H1 (cell line): ENCODE results near the gene ACTR6. TPM values are rescaled to one million over a fixed set of nuclear protein-coding genes. Genes with fewer than 3 reads are reported as not detected.

Source experiments
- CTCF ChIA-PET: fragments of 300-600 bp; sonication (Branson Sonifier 250); formaldehyde crosslinking; loops from one replicate; lab custom pipeline; 2021; ENCODE audit not compliant: partially characterized antibody; lab: Charles Lee
- POLR2A ChIA-PET: fragments of 300-600 bp; sonication (Branson Sonifier 250); formaldehyde crosslinking; loops from one replicate; lab custom pipeline; 2021; ENCODE audit warnings: inconsistent platforms; ENCODE audit not compliant: partially characterized antibody; lab: Charles Lee
- DNase-seq, 2 experiments: peaks; one replicate each; pipeline versions ENCODE4 v3.0.0 to v3.0.0-alpha.2; 2010 to 2022; ENCODE audit warnings: low spot score in 2 of 2, low read depth in 1 of 2, mixed read lengths in 1 of 2
- FAIRE-seq: peaks from 2 replicates; lab custom pipeline; 2011; peaks lifted over from hg19 to GRCh38; lab: Jason Lieb, UNC
- H2AFZ ChIP-seq: 2 replicates; pipeline ENCODE4 v1.8.1; 2012; ENCODE audit warnings: low read length, inconsistent platforms
- H2AK5ac ChIP-seq: 2 replicates; pipeline ENCODE4 v1.6.1; 2013; ENCODE audit warnings: low read depth, low read length
- H2BK120ac ChIP-seq: replicated peaks from 2 replicates; pipeline ENCODE3; 2013; ENCODE audit warnings: low read depth, low read length, inconsistent platforms
- H2BK12ac ChIP-seq: 2 replicates; pipeline ENCODE4 v1.6.1; 2013; ENCODE audit warnings: low read depth, low read length
- H2BK15ac ChIP-seq: 2 replicates; pipeline ENCODE4 v1.6.1; 2013; ENCODE audit warnings: low read length
- H2BK20ac ChIP-seq: 2 replicates; pipeline ENCODE4 v1.6.1; 2013; ENCODE audit warnings: low read length
- H2BK5ac ChIP-seq: 2 replicates; pipeline ENCODE4 v1.6.1; 2013; ENCODE audit warnings: low read depth, low read length
- H3K14ac ChIP-seq: 2 replicates; pipeline ENCODE4 v1.6.1; 2013; ENCODE audit warnings: inconsistent platforms; ENCODE audit not compliant: insufficient read length
- H3K18ac ChIP-seq: 2 replicates; pipeline ENCODE4 v1.6.1; 2013; ENCODE audit warnings: low read length; ENCODE audit errors: extremely low read depth
- H3K23ac ChIP-seq: 2 replicates; pipeline ENCODE4 v1.6.1; 2013; ENCODE audit warnings: inconsistent platforms; ENCODE audit not compliant: insufficient read length
- H3K23me2 ChIP-seq: 2 replicates; pipeline ENCODE4 v1.6.1; 2013; ENCODE audit warnings: low read depth, low read length
- H3K27ac ChIP-seq: 2 replicates; pipeline ENCODE4 v1.6.1; 2011; ENCODE audit warnings: low read depth, low read length, inconsistent platforms
- H3K27me3 ChIP-seq, 4 experiments: replicated peaks in 1 of 4; 1 replicate in 1 of 4; 2 replicates in 3 of 4; pipeline versions ENCODE4 v1.6.1 to v1.8.1; 2011 to 2013; ENCODE audit warnings: low read length in 3 of 4, mild to moderate bottlenecking in 3 of 4, inconsistent platforms in 2 of 4, mixed read lengths in 2 of 4, moderate library complexity in 1 of 4; ENCODE audit not compliant: control insufficient read depth in 3 of 4, insufficient read depth in 3 of 4; ENCODE audit errors: extremely low read depth in 1 of 4
- H3K36me3 ChIP-seq, 4 experiments: 2 replicates each; pipeline versions ENCODE4 v1.6.1 to v1.8.1; 2011 to 2013; ENCODE audit warnings: mild to moderate bottlenecking in 4 of 4, low read length in 3 of 4, moderate library complexity in 2 of 4, control low read depth in 1 of 4, inconsistent platforms in 1 of 4; ENCODE audit not compliant: insufficient read depth in 4 of 4, control insufficient read depth in 2 of 4
- H3K4ac ChIP-seq: replicated peaks from 2 replicates; pipeline ENCODE3; 2013; ENCODE audit warnings: low read length, low read depth, mixed read lengths, inconsistent platforms; ENCODE audit not compliant: insufficient read length
- H3K4me1 ChIP-seq, 4 experiments: replicated peaks in 1 of 4; 1 replicate in 1 of 4; 2 replicates in 3 of 4; pipeline versions ENCODE4 v1.6.1 to v1.8.1; 2011 to 2013; ENCODE audit warnings: low read length in 3 of 4, inconsistent platforms in 2 of 4, mixed read lengths in 1 of 4; ENCODE audit not compliant: insufficient read depth in 4 of 4, control insufficient read depth in 3 of 4
- H3K4me2 ChIP-seq, 2 experiments: 2 replicates each; pipeline versions ENCODE4 v1.6.1 to v1.8.1; 2011 to 2013; ENCODE audit warnings: low read depth in 2 of 2, low read length in 2 of 2, control low read depth in 1 of 2, inconsistent platforms in 1 of 2, mild to moderate bottlenecking in 1 of 2; ENCODE audit not compliant: insufficient read depth in 1 of 2
- H3K4me3 ChIP-seq, 4 experiments: fragments of 200-600, 300-600 bp in 1 of 4; sonication (generic), shearing (Covaris generic), sonication (Bioruptor Twin) in 1 of 4; 2 replicates each; pipeline versions ENCODE4 v1.5.1 to v1.8.1; 2011 to 2016; ENCODE audit warnings: low read length in 4 of 4, low read depth in 3 of 4, control low read depth in 2 of 4, inconsistent platforms in 2 of 4, mild to moderate bottlenecking in 2 of 4, mixed read lengths in 1 of 4, moderate library complexity in 1 of 4; ENCODE audit not compliant: insufficient read depth in 2 of 4; ENCODE audit errors: extremely low read depth in 1 of 4
- H3K56ac ChIP-seq: replicated peaks from 2 replicates; pipeline ENCODE3; 2013; ENCODE audit warnings: low read depth, mild to moderate bottlenecking, mixed read lengths, low read length, inconsistent platforms; ENCODE audit not compliant: insufficient read length
- H3K79me1 ChIP-seq: 2 replicates; pipeline ENCODE4 v1.6.1; 2013; ENCODE audit warnings: low read depth, low read length, control low read depth
- H3K79me2 ChIP-seq, 2 experiments: 2 replicates each; pipeline versions ENCODE4 v1.6.1 to v1.8.1; 2012 to 2013; ENCODE audit warnings: low read length in 2 of 2, mild to moderate bottlenecking in 2 of 2, inconsistent platforms in 1 of 2; ENCODE audit not compliant: insufficient read depth in 2 of 2, control insufficient read depth in 1 of 2
- H3K9ac ChIP-seq, 4 experiments: replicated peaks in 1 of 4; 1 replicate in 1 of 4; 2 replicates in 3 of 4; pipeline versions ENCODE4 v1.6.1 to v1.8.1; 2011 to 2013; ENCODE audit warnings: low read depth in 3 of 4, low read length in 3 of 4, control low read depth in 2 of 4, mild to moderate bottlenecking in 2 of 4, moderate library complexity in 2 of 4, inconsistent platforms in 1 of 4; ENCODE audit errors: extremely low read depth in 1 of 4
- H3K9me3 ChIP-seq, 2 experiments: 2 replicates each; pipeline versions ENCODE4 v1.6.1 to v1.8.1; 2012 to 2013; ENCODE audit warnings: mild to moderate bottlenecking in 2 of 2, moderate library complexity in 2 of 2, control low read depth in 1 of 2, inconsistent platforms in 1 of 2, low read depth in 1 of 2, low read length in 1 of 2, mixed read lengths in 1 of 2; ENCODE audit not compliant: insufficient read depth in 2 of 2
- H4K20me1 ChIP-seq, 2 experiments: replicated peaks in 1 of 2; 2 replicates each; pipeline versions ENCODE3 to v1.8.1; 2011 to 2013; ENCODE audit warnings: inconsistent platforms in 2 of 2, low read length in 2 of 2, mild to moderate bottlenecking in 1 of 2; ENCODE audit not compliant: insufficient read depth in 2 of 2, control insufficient read depth in 1 of 2
- H4K5ac ChIP-seq: 2 replicates; pipeline ENCODE4 v1.6.1; 2013; ENCODE audit warnings: low read length, low read depth, mixed read lengths, inconsistent platforms; ENCODE audit not compliant: insufficient read length
- H4K8ac ChIP-seq: 2 replicates; pipeline ENCODE4 v1.8.0; 2013; ENCODE audit warnings: mild to moderate bottlenecking, moderate library complexity, low read length, inconsistent platforms; ENCODE audit not compliant: insufficient read depth; ENCODE audit errors: extremely low read depth
- H4K91ac ChIP-seq: replicated peaks from 2 replicates; pipeline ENCODE3; 2013; ENCODE audit warnings: low read length, mixed read lengths, inconsistent platforms; ENCODE audit not compliant: insufficient read length
- ASH2L ChIP-seq: fragments of 200-600, 300-600 bp; sonication (generic); IDR thresholded peaks from one replicate; pipeline ENCODE4 v1.7.1; 2017; ENCODE audit warnings: low read length
- FOSL1 ChIP-seq: IDR thresholded peaks from 2 replicates; pipeline ENCODE4 v1.6.1; 2011; ENCODE audit warnings: mild to moderate bottlenecking, low read depth, low read length, moderate library complexity; ENCODE audit not compliant: insufficient read depth
- KDM4A ChIP-seq: IDR thresholded peaks from one replicate; pipeline ENCODE4 v1.7.1; 2012; ENCODE audit warnings: low read depth, mild to moderate bottlenecking, moderate library complexity, low read length, inconsistent platforms; ENCODE audit not compliant: severe bottlenecking
- MAFK ChIP-seq: IDR thresholded peaks from 2 replicates; pipeline ENCODE4 v1.6.1; 2012; ENCODE audit warnings: low read depth, mild to moderate bottlenecking, improper control_type of control experiment, low read length
- PHF8 ChIP-seq: fragments of 200-600 bp; sonication (generic); conservative IDR thresholded peaks from 2 replicates; pipeline ENCODE4 v1.7.1; 2012; ENCODE audit warnings: low read depth, mild to moderate bottlenecking, inconsistent platforms, low read length, moderate library complexity
- SP2 ChIP-seq: IDR thresholded peaks from 2 replicates; pipeline ENCODE4 v1.6.1; 2012; ENCODE audit warnings: mild to moderate bottlenecking, low read length, inconsistent platforms
- TAF7 ChIP-seq: optimal IDR thresholded peaks from 2 replicates; pipeline ENCODE3; 2011; ENCODE audit warnings: low read depth, mild to moderate bottlenecking, inconsistent platforms, low read length, moderate library complexity, borderline replicate concordance
- YY1 ChIP-seq: IDR thresholded peaks from 2 replicates; pipeline ENCODE4 v1.6.1; 2011; ENCODE audit warnings: low read depth, mild to moderate bottlenecking, low read length
- WGBS, 2 experiments: shearing (Covaris generic) in 1 of 2; methylation state at CpG; one replicate each; pipeline versions ENCODE4 v1.1.6 to v1.1.7; 2013 to 2015; ENCODE audit warnings: low lambda C conversion rate in 2 of 2, mixed read lengths in 2 of 2, inconsistent platforms in 1 of 2, low coverage in 1 of 2, missing lambda C conversion rate in 1 of 2; ENCODE audit not compliant: insufficient replicate concordance in 2 of 2, insufficient coverage in 1 of 2, insufficient read length in 1 of 2; ENCODE audit errors: extremely low coverage in 1 of 2, missing lambda C conversion rate in 1 of 2; 5-methylcytosine and 5-hydroxymethylcytosine counted together
- long read RNA-seq, 2 experiments: library from RNA in 1 of 2; library from capped mRNA in 1 of 2; stranded (forward); transcript quantifications; one replicate each; pipeline ENCODE4 v2.0.0, GENCODE V29; 2021; ENCODE audit warnings: inconsistent platforms in 1 of 2
- polyA minus RNA-seq, 3 experiments: library from RNA; depleted of rRNA, polyadenylated mRNA; stranded (reverse); fragments of >200 nt; gene quantifications; 1 replicate in 2 of 3; 2 replicates in 1 of 3; pipeline ENCODE4 v1.2.3, GENCODE V29; 2011
- polyA plus RNA-seq, 7 experiments: library from polyadenylated mRNA; depleted of rRNA in 3 of 7; stranded (reverse) in 5 of 7; unstranded in 2 of 7; fragments of >200 nt in 5 of 7; fragments of 200-250 nt in 2 of 7; gene quantifications; 1 replicate in 5 of 7; 2 replicates in 1 of 7; 4 replicates in 1 of 7; pipeline versions ENCODE4 v1.2.1 to v1.2.3, GENCODE V29; 2011 to 2013; ENCODE audit warnings: missing spikeins in 2 of 7, mixed read lengths in 2 of 7
- total RNA-seq: library from RNA; stranded (reverse); fragmentation: NEBNext Ultra II Directional; extraction: Animal tissue kit (Norgen Biotek cat#: 25700); gene quantifications from 2 replicates; pipeline ENCODE4 v1.2.1, GENCODE V29; 2021

The ACTR6 gene
- 36.8 and 38.1 TPM in 2 replicates for total RNA-seq
- polyA plus RNA-seq (2011; rRNA removed): 4.8 and 10.2 TPM in 2 replicates
- polyA plus RNA-seq (2011; cell fraction: cytosol; rRNA removed): 14.8 TPM
- polyA plus RNA-seq (2011; cell fraction: nucleus; rRNA removed): 4.4 TPM
- polyA plus RNA-seq (2012, experiment 1 of 2): 16.4 to 23.2 TPM (median 20.9 TPM) in 4 replicates
- polyA plus RNA-seq (2012, experiment 2 of 2): 5.7 TPM
- 19.2 TPM for polyA plus RNA-seq (2013, experiment 1 of 2)
- 18.7 TPM for polyA plus RNA-seq (2013, experiment 2 of 2)
- polyA minus RNA-seq (2011; rRNA and poly(A)+ RNA removed): 8.6 and 13.6 TPM in 2 replicates
- 9.8 TPM for polyA minus RNA-seq (2011; cell fraction: cytosol; rRNA and poly(A)+ RNA removed)
- 19.8 TPM for polyA minus RNA-seq (2011; cell fraction: nucleus; rRNA and poly(A)+ RNA removed)
- long read RNA-seq, experiment 1, transcript ACTR6-201 (11 exons, 2,464 nt): major isoform, 12 of 37 reads
- long read RNA-seq, experiment 1, partial matches to known transcripts: 18 of 37 reads
- long read RNA-seq, experiment 1, other reads (novel, unspliced or antisense): 3 of 37 reads
- long read RNA-seq, experiment 2, transcript ACTR6-201 (11 exons, 2,464 nt): major isoform, 64 of 73 reads
- long read RNA-seq, experiment 2, partial matches to known transcripts: 3 of 73 reads
- long read RNA-seq, experiment 2, other reads (novel, unspliced or antisense): 3 of 73 reads

- no peaks in the 10 kb centered on the region for H3K9me3 ChIP-seq
- H3K23me2 ChIP-seq: peaks cover 9% of the 10 kb centered on the region; the same call in 1 of the 2 replicates
- H2BK15ac ChIP-seq: no peak within 1 kb of the TSS
- FAIRE-seq (peak; percentile 93), DNase-seq (peak; percentile 80 to 94)
- peak within 1 kb of the TSS; percentile 94 for H4K8ac ChIP-seq
- H2BK12ac ChIP-seq: no peak within 1 kb of the TSS
- H3K18ac ChIP-seq: no peak within 1 kb of the TSS
- CTCF ChIA-PET: interaction anchor here (0.6 to 2.3 kb wide), 10 partner anchors 9 to 77 kb away, joined by 3 to 16 read pairs (median 4); no protein-coding TSS in a partner anchor
- H2BK5ac ChIP-seq: 0 out of 2 replicates have a peak within 1 kb of the TSS, but pooled peaks have one; percentile 78
- H3K4me3 ChIP-seq: peak within 1 kb of the TSS; percentile 77 to 99 (median 94)
- H3K4me1 ChIP-seq: peaks cover 0 to 3% (median 0%) of the 10 kb centered on the region in 4 experiments; a peak in 2 of 7 replicates
- no peak within 1 kb of the TSS for H4K91ac ChIP-seq
- H3K79me2 ChIP-seq: peaks cover 0 to 33% of the 10 kb centered on the region in 2 experiments; a peak in 3 of 4 replicates
- peak within 1 kb of the TSS; percentile 91 to 94 for H3K4me2 ChIP-seq
- H3K79me1 ChIP-seq: no peaks in the 10 kb centered on the region
- H4K5ac ChIP-seq: no peak within 1 kb of the TSS
- POLR2A ChIA-PET: interaction anchor here (0.7 to 3.5 kb wide), 15 partner anchors 10 to 252 kb away, joined by 3 to 19 read pairs (median 3); no protein-coding TSS in a partner anchor
- peaks cover 0 to 11% (median 0%) of the 10 kb centered on the region in 4 experiments; a peak in 1 of 8 replicates for H3K36me3 ChIP-seq
- peak within 1 kb of the TSS; percentile 49; the same call in 1 of the 2 replicates for H3K27ac ChIP-seq
- no peak within 1 kb of the TSS for H3K14ac ChIP-seq
- H2BK120ac ChIP-seq: no peak within 1 kb of the TSS
- H3K27me3 ChIP-seq: no peaks in the 10 kb centered on the region
- H3K56ac ChIP-seq: no peak within 1 kb of the TSS
- H2AFZ ChIP-seq: peak within 1 kb of the TSS; percentile 74
- H2BK20ac ChIP-seq: no peak within 1 kb of the TSS
- H3K9ac ChIP-seq: peak within 1 kb of the TSS; percentile 74 to 86 (median 80)
- no peak within 1 kb of the TSS for H3K23ac ChIP-seq
- H3K4ac ChIP-seq: no peak within 1 kb of the TSS
- H4K20me1 ChIP-seq: no peaks in the 10 kb centered on the region
- no peak within 1 kb of the TSS for H2AK5ac ChIP-seq
- WGBS, 2 experiments: 2% methylated on average over 38 of the region's 38 CpGs; no CpG with 5 or more reads in 1 of the 2 experiments
- TF ChIP-seq ASH2L: peak; percentile 4
- TF ChIP-seq SP2: peak; percentile 79
- TF ChIP-seq TAF7: peak; percentile 61
- no peak for TF ChIP-seq FOSL1
- TF ChIP-seq YY1: 0 out of 2 replicates have a peak, but pooled peaks have one; percentile 54
- no peak for TF ChIP-seq KDM4A
- peak; percentile 72 for TF ChIP-seq PHF8
- no peak for TF ChIP-seq MAFK
Measured at GRCh38 chr12:100200463-100201181, at the start of gene ACTR6. ACTR6 (plus strand) TSS chr12:100200815; CDS start chr12:100200852, 37 bp downstream.
